Stomach smooth muscle (tissue), 2 donors: Measurements from ENCODE around the gene ATP2A2.

ENCODE experiments used
- H3K27ac ChIP-seq: one replicate; pipeline ENCODE4 v1.7.0; 2013; ENCODE audit warnings: mild to moderate bottlenecking, low read length, inconsistent platforms
- H3K27me3 ChIP-seq, 2 donors: one replicate each; pipeline ENCODE4 v1.7.0; 2013; ENCODE audit warnings: low read length in 2 of 2; ENCODE audit not compliant: insufficient read depth in 2 of 2, control insufficient read depth in 1 of 2
- H3K36me3 ChIP-seq, 2 donors: one replicate each; pipeline ENCODE4 v1.7.0; 2013; ENCODE audit warnings: low read length in 2 of 2; ENCODE audit not compliant: control insufficient read depth in 2 of 2, insufficient read depth in 2 of 2
- H3K4me1 ChIP-seq: one replicate; pipeline ENCODE4 v1.7.0; 2013; ENCODE audit warnings: low read length; ENCODE audit not compliant: control insufficient read depth, insufficient read depth
- H3K4me3 ChIP-seq, 2 donors: one replicate each; pipeline ENCODE4 v1.7.0; 2013; ENCODE audit warnings: low read length in 2 of 2
- H3K9ac ChIP-seq, 2 donors: one replicate each; pipeline ENCODE4 v1.7.0; 2013; ENCODE audit warnings: low read length in 2 of 2, mild to moderate bottlenecking in 1 of 2
- H3K9me3 ChIP-seq, 2 donors: one replicate each; pipeline ENCODE4 v1.7.0; 2013; ENCODE audit warnings: low read length in 2 of 2; ENCODE audit not compliant: control insufficient read depth in 2 of 2
- donor health status: healthy.
- donor health status: Pancreatic carcinoma.

Gene ATP2A2

GRCh38 chr12:110382683-110383082, 101.6 kb downstream of the ATP2A2 start:
- no peaks in the 10 kb centered on the region for H3K27me3 ChIP-seq
- H3K36me3 ChIP-seq, result peaks cover 45 to 47% of the 10 kb centered on the region in 2 donors
- no peaks in the 10 kb centered on the region for H3K9me3 ChIP-seq
- peaks cover 4% of the 10 kb centered on the region for H3K4me1 ChIP-seq
- no peak overlapping the region for H3K9ac ChIP-seq
- no peak overlapping the region for H3K4me3 ChIP-seq
- no peak overlapping the region for H3K27ac ChIP-seq
